ENCODE data around the gene EPB41L4B. TPM values are rescaled to one million over a fixed set of nuclear protein-coding genes. Genes with fewer than 3 reads are reported as not detected.

Gene EPB41L4B
- total RNA-seq, 2 donors from 2014 or later: 0.27 to 1.1 TPM

- no peak for DNase-seq (ENCODE audit: low spot score)
- peaks cover 1 to 13% of the 10 kb centered on the region in 2 donors for H3K4me1 ChIP-seq (ENCODE audit: control insufficient read depth in 1 of 2, low read depth in 2 of 2)
- H3K36me3 ChIP-seq: no peaks in the 10 kb centered on the region
- H3K27ac ChIP-seq: no peak overlapping the region
- no peak for ATAC-seq (ENCODE audit: insufficient number of reproducible peaks, low FRiP score, low read depth)
- H3K4me3 ChIP-seq: no peak overlapping the region
- TF ChIP-seq, protein P1, sequence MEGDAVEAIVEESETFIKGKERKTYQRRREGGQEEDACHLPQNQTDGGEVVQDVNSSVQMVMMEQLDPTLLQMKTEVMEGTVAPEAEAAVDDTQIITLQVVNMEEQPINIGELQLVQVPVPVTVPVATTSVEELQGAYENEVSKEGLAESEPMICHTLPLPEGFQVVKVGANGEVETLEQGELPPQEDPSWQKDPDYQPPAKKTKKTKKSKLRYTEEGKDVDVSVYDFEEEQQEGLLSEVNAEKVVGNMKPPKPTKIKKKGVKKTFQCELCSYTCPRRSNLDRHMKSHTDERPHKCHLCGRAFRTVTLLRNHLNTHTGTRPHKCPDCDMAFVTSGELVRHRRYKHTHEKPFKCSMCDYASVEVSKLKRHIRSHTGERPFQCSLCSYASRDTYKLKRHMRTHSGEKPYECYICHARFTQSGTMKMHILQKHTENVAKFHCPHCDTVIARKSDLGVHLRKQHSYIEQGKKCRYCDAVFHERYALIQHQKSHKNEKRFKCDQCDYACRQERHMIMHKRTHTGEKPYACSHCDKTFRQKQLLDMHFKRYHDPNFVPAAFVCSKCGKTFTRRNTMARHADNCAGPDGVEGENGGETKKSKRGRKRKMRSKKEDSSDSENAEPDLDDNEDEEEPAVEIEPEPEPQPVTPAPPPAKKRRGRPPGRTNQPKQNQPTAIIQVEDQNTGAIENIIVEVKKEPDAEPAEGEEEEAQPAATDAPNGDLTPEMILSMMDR (IDR thresholded peaks at IDR 0.05): no peak
- H3K9me3 ChIP-seq: no peaks in the 10 kb centered on the region
- no peaks in the 10 kb centered on the region for H3K27me3 ChIP-seq (replicated peaks; ENCODE audit: insufficient read depth)
These were observed 197.9 kb downstream of the EPB41L4B start for GRCh38 chr9:109122726-109123621.

Other genes with a start within 250 kb of the EPB41L4B start
- 10 to 100 TPM; 76.5 to 95.4 TPM for gene TMEM245, start 201.1 kb downstream of the EPB41L4B start, total RNA-seq
- 1 to 10 TPM in 1 of 2 donors, under 1 TPM in 1; 0.81 to 1.1 TPM for gene FRRS1L, start 153.8 kb downstream of the EPB41L4B start, total RNA-seq
- gene PTPN3, start 177.2 kb upstream of the EPB41L4B start, total RNA-seq: 10 to 100 TPM; 16.9 to 20.3 TPM

Measured in thoracic aorta (tissue), 2 donors.